H9 (cell line): ENCODE measurements around the gene TCF15. TPM values are rescaled to one million over a fixed set of nuclear protein-coding genes. Genes with fewer than 3 reads are reported as not detected.

ENCODE experiments used
- DNase-seq: peaks from one replicate; pipeline ENCODE4 v3.0.0-alpha.2; 2017
- H2AFZ ChIP-seq: one replicate; pipeline ENCODE4 v1.6.1; 2013; ENCODE audit warnings: mild to moderate bottlenecking, low read length, control low read depth, moderate library complexity
- H2AK5ac ChIP-seq: 2 replicates; pipeline ENCODE4 v1.6.1; 2013; ENCODE audit warnings: low read length, control low read depth, mixed read lengths; ENCODE audit not compliant: insufficient read length
- H2BK120ac ChIP-seq: one replicate; pipeline ENCODE4 v1.6.1; 2013; ENCODE audit warnings: low read depth, mild to moderate bottlenecking, low read length, control low read depth, inconsistent platforms; ENCODE audit not compliant: poor library complexity, severe bottlenecking
- H2BK12ac ChIP-seq: 2 replicates; pipeline ENCODE4 v1.6.1; 2013; ENCODE audit warnings: low read length, control low read depth, mixed read lengths, low read depth; ENCODE audit not compliant: insufficient read length
- H2BK15ac ChIP-seq: 2 replicates; pipeline ENCODE4 v1.6.1; 2013; ENCODE audit warnings: low read depth, low read length, control low read depth
- H2BK20ac ChIP-seq: one replicate; pipeline ENCODE4 v1.6.1; 2013; ENCODE audit warnings: low read depth, mild to moderate bottlenecking, low read length, control low read depth, inconsistent platforms; ENCODE audit not compliant: poor library complexity, severe bottlenecking
- H2BK5ac ChIP-seq: 2 replicates; pipeline ENCODE4 v1.6.1; 2013; ENCODE audit warnings: low read length, control low read depth, mixed read lengths; ENCODE audit not compliant: insufficient read length
- H3K14ac ChIP-seq: 2 replicates; pipeline ENCODE4 v1.6.1; 2013; ENCODE audit warnings: low read length, control low read depth; ENCODE audit not compliant: insufficient read depth
- H3K18ac ChIP-seq: 2 replicates; pipeline ENCODE4 v1.6.1; 2013; ENCODE audit warnings: low read depth, mild to moderate bottlenecking, mixed read lengths, low read length, control low read depth; ENCODE audit not compliant: insufficient read length
- H3K23ac ChIP-seq: 2 replicates; pipeline ENCODE4 v1.6.1; 2013; ENCODE audit warnings: low read length, control low read depth, mixed read lengths, low read depth; ENCODE audit not compliant: insufficient read length
- H3K23me2 ChIP-seq: 2 replicates; pipeline ENCODE4 v1.6.1; 2013; ENCODE audit warnings: low read depth, mild to moderate bottlenecking, mixed read lengths, low read length, control low read depth; ENCODE audit not compliant: insufficient read length, poor library complexity, severe bottlenecking
- H3K27ac ChIP-seq: 2 replicates; pipeline ENCODE4 v1.5.1; 2013; ENCODE audit warnings: low read length, control low read depth, mixed read lengths, low read depth; ENCODE audit not compliant: insufficient read length
- H3K27me3 ChIP-seq: 2 replicates; pipeline ENCODE4 v1.6.1; 2013; ENCODE audit warnings: low read length, control low read depth, inconsistent platforms; ENCODE audit not compliant: insufficient read depth
- H3K4ac ChIP-seq: 2 replicates; pipeline ENCODE4 v1.6.1; 2013; ENCODE audit warnings: low read depth, mild to moderate bottlenecking, control low read depth, inconsistent platforms, low read length, moderate library complexity
- H3K4me1 ChIP-seq: 2 replicates; pipeline ENCODE4 v1.6.1; 2013; ENCODE audit warnings: low read length, control low read depth, inconsistent platforms; ENCODE audit not compliant: insufficient read depth
- H3K4me2 ChIP-seq: 2 replicates; pipeline ENCODE4 v1.6.1; 2013; ENCODE audit warnings: low read length, control low read depth, mixed read lengths; ENCODE audit not compliant: insufficient read length, insufficient read depth
- H3K56ac ChIP-seq: 2 replicates; pipeline ENCODE4 v1.6.1; 2013; ENCODE audit warnings: low read depth, mild to moderate bottlenecking, mixed read lengths, low read length, control low read depth; ENCODE audit not compliant: insufficient read length
- H3K79me1 ChIP-seq: 2 replicates; pipeline ENCODE4 v1.6.1; 2013; ENCODE audit warnings: low read depth, mild to moderate bottlenecking, moderate library complexity, low read length, control low read depth, inconsistent platforms; ENCODE audit not compliant: insufficient read depth, poor library complexity, severe bottlenecking
- H3K79me2 ChIP-seq: 2 replicates; pipeline ENCODE4 v1.6.1; 2013; ENCODE audit warnings: low read length, control low read depth, inconsistent platforms; ENCODE audit not compliant: insufficient read depth
- H3K9ac ChIP-seq: 2 replicates; pipeline ENCODE4 v1.6.1; 2013; ENCODE audit warnings: low read length, control low read depth, mixed read lengths; ENCODE audit not compliant: insufficient read length; ENCODE audit errors: extremely low read depth
- H3K9me3 ChIP-seq: one replicate; pipeline ENCODE4 v1.6.1; 2013; ENCODE audit warnings: low read depth, low read length, inconsistent platforms; ENCODE audit not compliant: control insufficient read depth
- H3T11ph ChIP-seq: one replicate; pipeline ENCODE4 v1.6.1; 2013; ENCODE audit warnings: mild to moderate bottlenecking, low read length, control low read depth, inconsistent platforms
- H4K20me1 ChIP-seq: one replicate; pipeline ENCODE4 v1.6.1; 2013; ENCODE audit not compliant: control insufficient read depth, insufficient read length, insufficient read depth
- H4K5ac ChIP-seq: 2 replicates; pipeline ENCODE4 v1.6.1; 2013; ENCODE audit warnings: low read depth, mild to moderate bottlenecking, mixed read lengths, low read length, control low read depth; ENCODE audit not compliant: insufficient read length
- H4K8ac ChIP-seq: replicated peaks from 2 replicates; pipeline ENCODE4 v1.6.1; 2013; ENCODE audit warnings: low read length, control low read depth, mixed read lengths, low read depth; ENCODE audit not compliant: insufficient read length
- H4K91ac ChIP-seq: 2 replicates; pipeline ENCODE4 v1.6.1; 2013; ENCODE audit warnings: low read depth, mild to moderate bottlenecking, moderate library complexity, mixed read lengths, low read length, control low read depth; ENCODE audit not compliant: insufficient read length
- H3K27ac Mint-ChIP-seq, 3 experiments: 2 replicates in 2 of 3; 3 replicates in 1 of 3; pipeline ENCODE4 v1.8.0; 2020 to 2021; ENCODE audit warnings: mixed read lengths in 3 of 3, mild to moderate bottlenecking in 1 of 3, moderate library complexity in 1 of 3
- H3K27me3 Mint-ChIP-seq: 2 replicates; pipeline ENCODE4 v1.8.0; 2021; ENCODE audit warnings: low read depth, mild to moderate bottlenecking, moderate library complexity, mixed read lengths
- H3K36me3 Mint-ChIP-seq, 3 experiments: 2 replicates in 2 of 3; 3 replicates in 1 of 3; pipeline ENCODE4 v1.8.0; 2020 to 2021; ENCODE audit warnings: low read depth in 3 of 3, mixed read lengths in 3 of 3; ENCODE audit not compliant: insufficient read depth in 1 of 3
- H3K4me1 Mint-ChIP-seq, 2 experiments: 2 replicates each; pipeline ENCODE4 v1.8.0; 2020; ENCODE audit warnings: mixed read lengths in 2 of 2
- H3K4me3 Mint-ChIP-seq, 2 experiments: 2 replicates in 1 of 2; 3 replicates in 1 of 2; pipeline ENCODE4 v1.8.0; 2020 to 2021; ENCODE audit warnings: mild to moderate bottlenecking in 2 of 2, mixed read lengths in 2 of 2, moderate library complexity in 1 of 2
- H3K9me3 Mint-ChIP-seq, 2 experiments: 2 replicates in 1 of 2; 3 replicates in 1 of 2; pipeline ENCODE4 v1.8.0; 2020; ENCODE audit warnings: mild to moderate bottlenecking in 2 of 2, mixed read lengths in 2 of 2, moderate library complexity in 1 of 2
- CTCF ChIP-seq: fragments of 200-600 bp; sonication (generic); conservative IDR thresholded peaks from 3 replicates; pipeline ENCODE4 v1.8.0; 2021; ENCODE audit warnings: antibody characterized with exemption, mild to moderate bottlenecking
- WGBS: extraction: QIAGEN DNeasy Blood & Tissue Kit; methylation state at CpG from one replicate; pipeline ENCODE4 v1.1.7; 2013; ENCODE audit warnings: missing lambda C conversion rate, low lambda C conversion rate, mixed read lengths; ENCODE audit not compliant: insufficient read length; ENCODE audit errors: extremely low coverage; 5-methylcytosine and 5-hydroxymethylcytosine counted together
- total RNA-seq: library from RNA; stranded (reverse); gene quantifications from 2 replicates; pipeline ENCODE4 v1.2.1, GENCODE V29; 2021

The TCF15 gene
- total RNA-seq, 1 experiment from 2014 or later, result 2.0 TPM

- Histone ChIP-seq H2BK120ac (no peak overlapping the region), H2BK20ac (no peak overlapping the region), H2BK12ac (no peak overlapping the region), H3K23ac (no peak overlapping the region), H3K4me1 (no peaks in the 10 kb centered on the region; the same call in 1 of the 2 replicates), H2BK15ac (no peak overlapping the region), H3K56ac (no peak overlapping the region), H4K91ac (no peak overlapping the region), H3K14ac (no peak overlapping the region), H3K18ac (no peak overlapping the region), H3T11ph (no peak overlapping the region), H2BK5ac (no peak overlapping the region), H3K23me2 (no peaks in the 10 kb centered on the region), H4K8ac (no peak overlapping the region), H3K9me3 (no peaks in the 10 kb centered on the region), H3K4me2 (no peak overlapping the region), H4K5ac (no peak overlapping the region), H3K79me2 (no peaks in the 10 kb centered on the region), H2AK5ac (no peak overlapping the region), H3K79me1 (no peaks in the 10 kb centered on the region), H4K20me1 (no peaks in the 10 kb centered on the region), H3K9ac (no peak overlapping the region), H3K27ac (no peak overlapping the region), H2AFZ (no peak overlapping the region), H3K4ac (no peak overlapping the region), H3K27me3 (no peaks in the 10 kb centered on the region)
- TF ChIP-seq CTCF, result no peak
- no peak for DNase-seq
- Mint-ChIP-seq H3K9me3 (no peaks in the 10 kb centered on the region), H3K36me3 (no peaks in the 10 kb centered on the region), H3K27ac (no peak overlapping the region), H3K4me1 (peaks cover 27 to 31% of the 10 kb centered on the region in 2 experiments), H3K27me3 (peaks cover 12% of the 10 kb centered on the region), H3K4me3 (no peak overlapping the region)
- no CpG with 5 or more reads among the region's 20 CpGs for WGBS
These were observed 41.9 kb downstream of the TCF15 start for GRCh38 chr20:568097-568652.
